OCI-LY1 (cell line): ENCODE results near the gene SLC7A6OS.
A peak's percentile ranks its signal among the peaks of the same experiment; 100 is the strongest.

ENCODE experiments used
- H2AFZ ChIP-seq: fragments of 200-600 bp; sonication (generic), shearing (Covaris generic); 2 replicates; pipeline ENCODE4 v1.6.0; 2014; ENCODE audit warnings: antibody characterized with exemption, mild to moderate bottlenecking, low read length
- H3F3A ChIP-seq: fragments of 200-600 bp; sonication (generic), shearing (Covaris generic); 2 replicates; pipeline ENCODE4 v1.6.0; 2014; ENCODE audit warnings: mild to moderate bottlenecking, antibody characterized with exemption, low read length, moderate library complexity; ENCODE audit not compliant: insufficient read depth
- H3K27ac ChIP-seq: fragments of 200-600 bp; sonication (generic); 2 replicates; pipeline ENCODE4 v1.5.1; 2014; ENCODE audit warnings: low read length, mixed run types, mild to moderate bottlenecking, low read depth; ENCODE audit not compliant: poor library complexity, severe bottlenecking
- H3K27me3 ChIP-seq: fragments of 200-600 bp; sonication (generic); 2 replicates; pipeline ENCODE4 v1.6.0; 2014; ENCODE audit warnings: antibody characterized with exemption, mild to moderate bottlenecking, low read length, moderate library complexity; ENCODE audit not compliant: insufficient read depth
- H3K36me3 ChIP-seq: fragments of 200-600 bp; sonication (generic); 2 replicates; pipeline ENCODE4 v1.6.1; 2014; ENCODE audit warnings: mild to moderate bottlenecking, antibody characterized with exemption, low read length, moderate library complexity, mixed read lengths; ENCODE audit not compliant: insufficient read depth
- H3K4me1 ChIP-seq: fragments of 200-600 bp; sonication (generic); 2 replicates; pipeline ENCODE4 v1.5.1; 2014; ENCODE audit warnings: mild to moderate bottlenecking, low read length, moderate library complexity; ENCODE audit not compliant: insufficient read depth, severe bottlenecking
- H3K4me2 ChIP-seq: fragments of 200-600 bp; sonication (generic), shearing (Covaris generic); 2 replicates; pipeline ENCODE4 v1.6.1; 2014; ENCODE audit warnings: low read length
- H3K4me3 ChIP-seq: fragments of 200-600 bp; sonication (generic); 2 replicates; pipeline ENCODE4 v1.5.1; 2014; ENCODE audit warnings: low read length, low read depth, mild to moderate bottlenecking, mixed read lengths; ENCODE audit not compliant: poor library complexity, severe bottlenecking
- H3K79me2 ChIP-seq: fragments of 200-600 bp; shearing (Covaris generic); 2 replicates; pipeline ENCODE4 v1.6.1; 2016; ENCODE audit warnings: mixed run types, low read length, mixed read lengths; ENCODE audit not compliant: insufficient read depth
- H3K9ac ChIP-seq: fragments of 200-600 bp; sonication (generic), shearing (Covaris generic); 2 replicates; pipeline ENCODE4 v1.6.1; 2014; ENCODE audit warnings: mild to moderate bottlenecking, low read length, mixed read lengths
- H3K9me2 ChIP-seq: fragments of 200-600 bp; sonication (generic), shearing (Covaris generic); 2 replicates; pipeline ENCODE4 v1.6.1; 2014; ENCODE audit warnings: low read depth, mild to moderate bottlenecking, low read length, mixed read lengths
- H3K9me3 ChIP-seq: fragments of 200-600 bp; shearing (Covaris generic); 2 replicates; pipeline ENCODE4 v1.6.1; 2014; ENCODE audit warnings: low read length, mixed read lengths
- H4K20me1 ChIP-seq: fragments of 200-600 bp; sonication (generic), shearing (Covaris generic); 2 replicates; pipeline ENCODE4 v1.6.0; 2016; ENCODE audit warnings: mild to moderate bottlenecking, low read length; ENCODE audit not compliant: insufficient read depth
- EZH2 ChIP-seq: fragments of 200-600 bp; sonication (generic), shearing (Covaris generic); IDR thresholded peaks from 2 replicates; pipeline ENCODE4 v1.8.0; 2017; ENCODE audit warnings: borderline replicate concordance, mixed run types, mild to moderate bottlenecking, antibody characterized with exemption, low read length, moderate library complexity, mixed read lengths
- TF ChIP-seq, protein P1 (sequence below): fragments of 200-600 bp; sonication (generic), shearing (Covaris generic); IDR thresholded peaks from 2 replicates; pipeline ENCODE4 v1.5.1; 2017; ENCODE audit warnings: mild to moderate bottlenecking, antibody characterized with exemption, low read length, moderate library complexity, mixed read lengths

The SLC7A6OS gene

DNA sequence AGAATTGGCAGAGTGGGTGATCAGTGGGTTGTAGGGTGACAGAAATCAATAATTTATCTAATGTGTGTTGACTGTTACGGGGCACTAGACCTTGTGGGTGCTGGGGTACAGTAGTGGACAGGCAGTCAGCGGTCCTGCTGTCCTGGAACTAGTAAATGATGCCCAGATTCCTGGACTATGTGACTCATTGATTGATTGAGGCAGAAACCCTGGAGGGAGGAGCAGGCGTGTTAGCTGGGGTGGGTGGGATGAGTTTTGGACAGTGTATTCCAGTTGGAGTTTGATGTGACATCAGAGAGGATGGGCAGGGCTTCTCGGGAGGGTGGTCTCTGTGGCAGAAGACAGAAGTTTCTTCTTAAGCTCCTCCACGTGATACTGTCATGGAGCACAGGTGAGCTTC is 24.4 kb upstream of the SLC7A6OS start:
- Histone ChIP-seq H3K4me2 (no peak overlapping the region), H3K36me3 (peaks cover 61% of the 10 kb centered on the region), H3K4me1 (peaks cover 9% of the 10 kb centered on the region), H3K9me3 (no peaks in the 10 kb centered on the region), H2AFZ (no peak overlapping the region), H3K27ac (no peak overlapping the region), H3F3A (no peaks in the 10 kb centered on the region), H3K27me3 (no peaks in the 10 kb centered on the region), H3K4me3 (no peak overlapping the region), H3K9ac (no peak overlapping the region), H3K79me2 (no peaks in the 10 kb centered on the region), H3K9me2 (no peaks in the 10 kb centered on the region), H4K20me1 (no peaks in the 10 kb centered on the region)
- TF ChIP-seq, protein P1, sequence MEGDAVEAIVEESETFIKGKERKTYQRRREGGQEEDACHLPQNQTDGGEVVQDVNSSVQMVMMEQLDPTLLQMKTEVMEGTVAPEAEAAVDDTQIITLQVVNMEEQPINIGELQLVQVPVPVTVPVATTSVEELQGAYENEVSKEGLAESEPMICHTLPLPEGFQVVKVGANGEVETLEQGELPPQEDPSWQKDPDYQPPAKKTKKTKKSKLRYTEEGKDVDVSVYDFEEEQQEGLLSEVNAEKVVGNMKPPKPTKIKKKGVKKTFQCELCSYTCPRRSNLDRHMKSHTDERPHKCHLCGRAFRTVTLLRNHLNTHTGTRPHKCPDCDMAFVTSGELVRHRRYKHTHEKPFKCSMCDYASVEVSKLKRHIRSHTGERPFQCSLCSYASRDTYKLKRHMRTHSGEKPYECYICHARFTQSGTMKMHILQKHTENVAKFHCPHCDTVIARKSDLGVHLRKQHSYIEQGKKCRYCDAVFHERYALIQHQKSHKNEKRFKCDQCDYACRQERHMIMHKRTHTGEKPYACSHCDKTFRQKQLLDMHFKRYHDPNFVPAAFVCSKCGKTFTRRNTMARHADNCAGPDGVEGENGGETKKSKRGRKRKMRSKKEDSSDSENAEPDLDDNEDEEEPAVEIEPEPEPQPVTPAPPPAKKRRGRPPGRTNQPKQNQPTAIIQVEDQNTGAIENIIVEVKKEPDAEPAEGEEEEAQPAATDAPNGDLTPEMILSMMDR, result no peak
- TF ChIP-seq EZH2, result no peak

GRCh38 chr16:68332411-68333121 is 21.8 kb upstream of the SLC7A6OS start:
- Histone ChIP-seq H2AFZ (no peak overlapping the region), H3K4me1 (peaks cover 9% of the 10 kb centered on the region), H4K20me1 (no peaks in the 10 kb centered on the region), H3K9me2 (no peaks in the 10 kb centered on the region), H3K27me3 (no peaks in the 10 kb centered on the region), H3K9me3 (no peaks in the 10 kb centered on the region), H3K79me2 (no peaks in the 10 kb centered on the region), H3K4me3 (no peak overlapping the region), H3F3A (no peaks in the 10 kb centered on the region), H3K9ac (no peak overlapping the region), H3K4me2 (no peak overlapping the region; the same call in 1 of the 2 replicates), H3K36me3 (peaks cover 52% of the 10 kb centered on the region), H3K27ac (peak overlapping the region; percentile 1)
- TF ChIP-seq, protein P1, result no peak
- no peak for TF ChIP-seq EZH2

GRCh38 chr16:68331879-68332410 is 21.2 kb upstream of the SLC7A6OS start:
- Histone ChIP-seq H3K36me3 (peaks cover 52% of the 10 kb centered on the region), H3K4me3 (no peak overlapping the region), H2AFZ (no peak overlapping the region), H3F3A (no peaks in the 10 kb centered on the region), H3K27me3 (no peaks in the 10 kb centered on the region), H3K9ac (no peak overlapping the region), H3K27ac (peak overlapping the region; percentile 1), H3K4me2 (no peak overlapping the region; the same call in 1 of the 2 replicates), H3K4me1 (peaks cover 9% of the 10 kb centered on the region), H3K79me2 (no peaks in the 10 kb centered on the region), H3K9me3 (no peaks in the 10 kb centered on the region), H4K20me1 (no peaks in the 10 kb centered on the region), H3K9me2 (no peaks in the 10 kb centered on the region)
- TF ChIP-seq, protein P1, result no peak
- TF ChIP-seq EZH2, result no peak
